Activated CD4-positive, alpha-beta T cell treated with anti-CD3 and anti-CD28 coated beads, Interleukin-2, Interleukin-4, amounts not matched to agents 100 ng/mL and 50 ng/mL, durations not matched to agents 16 hours and 8 hours (primary cell): Measurements from ENCODE around the gene B3GALNT1.

Experiments
- DNase-seq: peaks from one replicate; pipeline ENCODE4 v3.0.0-alpha.2; 2020; ENCODE audit warnings: low spot score

Gene B3GALNT1, protein sequence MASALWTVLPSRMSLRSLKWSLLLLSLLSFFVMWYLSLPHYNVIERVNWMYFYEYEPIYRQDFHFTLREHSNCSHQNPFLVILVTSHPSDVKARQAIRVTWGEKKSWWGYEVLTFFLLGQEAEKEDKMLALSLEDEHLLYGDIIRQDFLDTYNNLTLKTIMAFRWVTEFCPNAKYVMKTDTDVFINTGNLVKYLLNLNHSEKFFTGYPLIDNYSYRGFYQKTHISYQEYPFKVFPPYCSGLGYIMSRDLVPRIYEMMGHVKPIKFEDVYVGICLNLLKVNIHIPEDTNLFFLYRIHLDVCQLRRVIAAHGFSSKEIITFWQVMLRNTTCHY

GRCh38 chr3:161104561-161105551 lies at the start of gene B3GALNT1:
Gene B3GALNT1, minus strand, starts transcription at chr3:161105349. Its CDS starts 18,595 bp downstream, at chr3:161086754.
- DNase-seq, result peak; percentile 19

GRCh38 chr3:161153480-161153879 lies 48.3 kb upstream of the B3GALNT1 start:
- no peak for DNase-seq

DNA sequence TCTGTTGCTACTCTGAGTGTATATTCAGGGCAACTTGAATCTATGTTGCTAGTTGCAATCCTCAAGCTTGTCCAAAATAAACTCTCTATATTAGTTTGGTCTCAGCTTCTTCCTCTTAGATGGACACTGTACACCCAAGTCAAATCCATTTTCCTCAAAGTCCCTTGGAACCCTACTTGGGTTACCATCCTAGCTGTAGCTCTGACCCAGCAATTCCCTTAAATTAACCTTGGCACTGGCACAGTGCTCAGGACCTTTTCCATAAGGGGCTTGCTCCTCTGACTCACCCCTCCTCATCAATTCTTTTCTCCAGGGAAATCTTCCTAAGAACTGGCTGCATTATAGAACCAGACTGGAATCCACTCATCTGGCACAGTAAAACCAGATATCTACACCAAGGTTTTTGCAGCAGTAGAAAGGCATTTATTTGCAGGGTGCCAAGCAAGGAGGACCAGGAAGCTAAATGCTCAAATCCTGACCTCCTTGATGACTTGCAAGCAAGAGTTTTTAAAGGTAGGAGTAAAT lies 44.9 kb upstream of the B3GALNT1 start:
- DNase-seq, result no peak

DNA sequence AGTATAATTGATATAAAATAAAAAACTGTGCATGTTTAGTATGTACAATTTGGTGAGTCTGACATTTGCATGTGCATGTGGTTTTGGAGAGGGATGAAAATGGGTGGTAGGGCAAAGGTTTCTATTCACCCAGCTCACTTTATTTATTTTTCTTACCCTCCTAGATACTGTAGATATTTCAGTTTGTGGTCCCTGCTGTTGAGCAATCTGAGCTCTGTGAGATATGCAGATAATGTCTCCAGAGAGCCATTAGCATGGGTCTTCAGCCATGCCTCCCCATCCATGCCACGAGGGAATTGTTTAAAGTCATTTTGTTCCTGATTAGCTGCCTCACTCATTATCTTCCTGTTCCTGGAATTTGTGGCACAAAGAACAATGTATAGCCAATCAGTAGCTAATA lies 44.4 kb upstream of the B3GALNT1 start:
- no peak for DNase-seq

- no peak for DNase-seq
These were observed 43.8 kb upstream of the B3GALNT1 start for GRCh38 chr3:161148832-161149475.

DNA sequence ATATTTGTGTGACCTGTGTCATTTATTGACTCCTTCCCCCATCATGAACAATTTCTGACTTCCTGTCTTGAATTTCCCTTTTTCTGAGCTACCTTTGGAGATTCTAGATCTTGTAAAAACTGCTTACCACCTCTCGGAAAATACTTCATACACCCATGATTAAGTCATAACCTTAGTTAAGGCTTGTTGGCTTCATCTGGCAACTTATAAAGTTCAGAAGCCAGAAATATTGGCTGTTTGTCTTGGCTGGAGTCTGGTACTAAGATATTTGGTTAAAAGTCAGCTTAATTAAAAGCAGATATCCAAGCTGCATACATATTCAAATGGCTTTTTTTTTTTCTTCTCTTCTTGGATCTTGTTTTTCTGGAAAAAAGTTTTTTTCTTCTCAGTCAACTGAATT lies 37.3 kb upstream of the B3GALNT1 start:
- DNase-seq, result no peak

- no peak for DNase-seq
These were observed 34.5 kb upstream of the B3GALNT1 start for GRCh38 chr3:161139686-161140085.

GRCh38 chr3:161137260-161137659 lies 32.1 kb upstream of the B3GALNT1 start:
- no peak for DNase-seq

DNA sequence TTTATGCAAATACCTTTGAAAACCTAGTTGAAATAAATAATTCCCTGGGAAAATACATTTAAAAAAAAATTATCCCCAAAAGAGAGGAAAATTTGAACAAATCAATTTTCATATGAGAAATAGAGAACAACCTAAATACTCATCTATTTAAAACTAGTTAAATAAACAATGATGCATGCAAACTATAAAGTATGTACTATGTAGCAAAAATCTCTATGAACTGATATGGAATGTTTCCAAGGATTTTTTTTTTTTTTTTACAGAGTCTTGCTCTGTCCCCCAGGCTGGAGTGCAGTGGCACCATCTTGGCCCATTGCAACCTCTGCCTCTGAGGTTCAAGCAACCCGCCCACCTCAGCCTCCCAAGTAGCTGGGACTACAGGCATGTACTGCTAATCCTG lies 27.2 kb upstream of the B3GALNT1 start:
- no peak for DNase-seq

- no peak for DNase-seq
These were observed 21.3 kb upstream of the B3GALNT1 start for GRCh38 chr3:161126495-161126894.

DNA sequence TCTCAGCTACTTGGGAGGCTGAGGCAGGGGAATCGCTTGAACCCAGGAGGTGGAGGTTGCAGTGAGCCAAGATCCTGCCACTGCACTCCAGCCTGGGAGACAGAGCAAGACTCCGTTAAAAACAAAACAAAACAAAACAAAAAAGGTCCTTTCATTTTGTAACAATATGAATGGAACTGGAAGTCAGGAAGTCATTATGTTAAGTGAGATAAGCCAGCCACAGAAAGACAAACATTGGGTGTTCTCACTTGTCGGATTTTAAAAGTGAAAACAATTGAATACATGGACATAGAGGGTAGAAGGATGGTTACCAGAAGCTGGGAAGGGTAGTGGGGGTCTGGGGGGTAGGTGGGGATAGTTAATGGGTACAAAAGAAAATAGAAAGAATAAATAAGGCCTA lies 12.5 kb upstream of the B3GALNT1 start:
- DNase-seq, result no peak

GRCh38 chr3:161108840-161109239 lies 3.7 kb upstream of the B3GALNT1 start:
- no peak for DNase-seq

DNA sequence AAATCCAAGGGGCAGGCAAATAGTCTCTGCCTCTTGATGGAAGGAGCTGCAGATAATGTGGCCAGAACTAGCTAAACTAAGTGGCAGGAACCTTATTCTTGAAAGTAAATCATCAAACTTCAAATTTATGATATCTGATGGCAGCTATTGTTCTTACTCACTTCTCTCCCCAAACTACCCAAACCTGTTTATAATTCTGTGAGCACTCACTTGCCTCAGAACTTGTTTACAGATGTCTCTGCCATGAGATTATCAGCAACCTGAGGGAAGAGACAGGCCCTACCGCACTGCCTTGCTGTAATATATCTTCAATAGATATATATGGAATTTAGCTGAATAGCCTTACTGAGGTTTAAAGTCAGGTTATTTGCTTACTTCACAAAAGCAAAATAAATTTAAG lies 2.2 kb upstream of the B3GALNT1 start:
- DNase-seq, result no peak

GRCh38 chr3:161103776-161104385 lies 1.3 kb downstream of the B3GALNT1 start:
- DNase-seq, result no peak

DNA sequence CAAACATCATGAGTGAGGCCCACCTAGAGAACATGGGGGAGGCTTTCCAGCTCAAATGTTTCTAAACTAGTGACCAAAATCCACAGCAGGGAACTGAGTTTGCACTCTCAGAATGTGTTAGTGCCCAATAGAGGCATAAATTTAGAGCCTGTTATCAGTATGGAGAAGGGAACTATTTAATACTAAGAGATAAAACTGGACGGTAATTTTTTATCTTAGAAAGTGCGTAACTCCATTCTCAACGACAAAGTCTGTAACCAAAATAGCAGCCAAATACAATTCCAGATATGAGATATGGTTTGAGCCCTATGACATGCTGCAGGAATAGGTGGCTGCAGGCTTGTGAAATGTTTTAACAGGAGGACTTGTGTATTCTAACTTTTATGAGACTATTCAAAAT lies 3.5 kb downstream of the B3GALNT1 start:
- no peak for DNase-seq

DNA sequence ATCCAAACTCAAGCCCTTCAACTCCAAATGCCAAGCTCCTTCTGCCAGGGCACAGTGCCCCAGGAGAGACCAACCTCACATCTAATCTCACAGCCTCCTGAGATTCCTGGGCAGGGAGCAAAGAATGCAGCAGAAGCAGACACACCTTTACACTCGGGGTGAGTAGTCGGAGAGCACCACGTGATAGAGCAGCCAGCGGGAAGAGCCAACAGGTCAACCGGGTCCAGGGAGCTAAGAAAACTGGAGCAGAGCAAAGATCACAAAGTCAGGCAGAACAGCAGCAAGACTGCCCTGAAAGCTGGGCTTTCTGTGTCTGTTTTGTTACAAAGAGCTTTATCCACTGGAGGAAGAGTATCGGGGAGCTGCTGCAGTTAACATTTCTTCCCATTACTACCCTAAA lies 4.2 kb downstream of the B3GALNT1 start:
- no peak for DNase-seq

- no peak for DNase-seq
These were observed 8.3 kb downstream of the B3GALNT1 start for GRCh38 chr3:161096771-161097367.

- no peak for DNase-seq
These were observed 11.3 kb downstream of the B3GALNT1 start for GRCh38 chr3:161093895-161094294.

DNA sequence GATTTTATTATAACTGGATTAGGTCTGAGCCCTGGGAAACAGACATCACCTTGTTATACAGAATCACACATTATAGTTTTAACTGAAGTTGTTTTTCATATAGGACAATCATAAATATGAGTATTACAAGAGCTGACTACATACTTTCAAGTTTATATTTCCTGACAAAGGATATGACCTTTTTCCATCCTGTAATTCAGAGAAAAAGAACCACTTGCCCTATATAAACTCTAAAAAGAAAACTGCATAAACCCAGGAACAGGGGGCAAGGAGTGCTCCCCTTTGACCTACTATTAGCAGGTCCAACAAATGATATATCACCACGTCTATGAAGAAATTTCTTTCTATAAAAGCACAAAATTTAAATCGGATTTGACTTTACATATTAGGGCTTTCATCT lies 20.9 kb downstream of the B3GALNT1 start:
- DNase-seq, result no peak

- no peak for DNase-seq
These were observed 22.0 kb downstream of the B3GALNT1 start for GRCh38 chr3:161083131-161083530.

GRCh38 chr3:161082063-161082462 lies 23.1 kb downstream of the B3GALNT1 start:
- DNase-seq, result no peak
